Activated B cell treated with CpG ODN at 0.5 μM for 24 hours (primary cell): ENCODE results near the gene ARPP19. TPM values are rescaled to one million over a fixed set of nuclear protein-coding genes. Genes with fewer than 3 reads are reported as not detected.
"Not testable (repeated sequence)": the region's sequence is repeated elsewhere in the genome, so short reads cannot be mapped to it uniquely, and the experiment has no call there.

Source experiments
- ATAC-seq: fragments of 200-7000 bp; cut with Tn5 transposase; one replicate; pipeline ENCODE4 v1.10.0; 2021; ENCODE audit warnings: low read depth, mild to moderate bottlenecking, moderate library complexity
- CTCF ChIA-PET: fragments of 350-600 bp; sonication (Branson Sonifier 250); formaldehyde crosslinking; loops from one replicate; lab custom pipeline; 2021; ENCODE audit warnings: antibody characterized with exemption; lab: Charles Lee
- POLR2A ChIA-PET: fragments of 350-600 bp; sonication (Branson Sonifier 250); formaldehyde crosslinking; loops from one replicate; lab custom pipeline; 2021; ENCODE audit warnings: antibody characterized with exemption; lab: Charles Lee
- DNase-seq: peaks from one replicate; pipeline ENCODE4 v3.0.0; 2022
- H3K27ac Mint-ChIP-seq: one replicate; pipeline ENCODE4 v1.8.0; 2020; ENCODE audit warnings: mixed read lengths
- H3K27me3 Mint-ChIP-seq: one replicate; pipeline ENCODE4 v1.8.0; 2021; ENCODE audit warnings: mixed read lengths
- H3K36me3 Mint-ChIP-seq: one replicate; pipeline ENCODE4 v1.8.0; 2021; ENCODE audit warnings: low read depth, mixed read lengths
- H3K4me1 Mint-ChIP-seq: one replicate; pipeline ENCODE4 v1.8.0; 2021; ENCODE audit warnings: mixed read lengths
- H3K4me3 Mint-ChIP-seq: one replicate; pipeline ENCODE4 v1.8.0; 2020; ENCODE audit warnings: mild to moderate bottlenecking, mixed read lengths
- H3K9me3 Mint-ChIP-seq: one replicate; pipeline ENCODE4 v1.8.0; 2020; ENCODE audit warnings: mixed read lengths
- intact Hi-C: fragments of 100-400 bp; cut with micrococcal nuclease; formaldehyde crosslinking; loops from one replicate; pipeline ENCODE4 v1.15.1; 2024
- total RNA-seq: library from RNA; stranded (reverse); gene quantifications from 2 replicates; pipeline ENCODE4 v1.2.3, GENCODE V29; 2022
- TF ChIP-seq, protein P1 (sequence below): fragments of 200-600 bp; IDR thresholded peaks from one replicate; pipeline ENCODE4 v1.8.0; 2022; ENCODE audit warnings: antibody characterized with exemption, mild to moderate bottlenecking

ARPP19 gene
- total RNA-seq, 1 donor from 2014 or later, result 153 TPM

GRCh38 chr15:52558196-52558595 is 10.6 kb downstream of the ARPP19 start:
- Mint-ChIP-seq H3K36me3 (peaks cover 50% of the 10 kb centered on the region), H3K27ac (peak overlapping the region; percentile 65), H3K4me3 (no peak overlapping the region), H3K4me1 (peaks cover 55% of the 10 kb centered on the region), H3K9me3 (no peaks in the 10 kb centered on the region), H3K27me3 (no peaks in the 10 kb centered on the region)
- TF ChIP-seq, protein P1, sequence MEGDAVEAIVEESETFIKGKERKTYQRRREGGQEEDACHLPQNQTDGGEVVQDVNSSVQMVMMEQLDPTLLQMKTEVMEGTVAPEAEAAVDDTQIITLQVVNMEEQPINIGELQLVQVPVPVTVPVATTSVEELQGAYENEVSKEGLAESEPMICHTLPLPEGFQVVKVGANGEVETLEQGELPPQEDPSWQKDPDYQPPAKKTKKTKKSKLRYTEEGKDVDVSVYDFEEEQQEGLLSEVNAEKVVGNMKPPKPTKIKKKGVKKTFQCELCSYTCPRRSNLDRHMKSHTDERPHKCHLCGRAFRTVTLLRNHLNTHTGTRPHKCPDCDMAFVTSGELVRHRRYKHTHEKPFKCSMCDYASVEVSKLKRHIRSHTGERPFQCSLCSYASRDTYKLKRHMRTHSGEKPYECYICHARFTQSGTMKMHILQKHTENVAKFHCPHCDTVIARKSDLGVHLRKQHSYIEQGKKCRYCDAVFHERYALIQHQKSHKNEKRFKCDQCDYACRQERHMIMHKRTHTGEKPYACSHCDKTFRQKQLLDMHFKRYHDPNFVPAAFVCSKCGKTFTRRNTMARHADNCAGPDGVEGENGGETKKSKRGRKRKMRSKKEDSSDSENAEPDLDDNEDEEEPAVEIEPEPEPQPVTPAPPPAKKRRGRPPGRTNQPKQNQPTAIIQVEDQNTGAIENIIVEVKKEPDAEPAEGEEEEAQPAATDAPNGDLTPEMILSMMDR, result no peak
- POLR2A ChIA-PET, result interaction anchor here (0.6 to 2.9 kb wide), 7 partner anchors 9 to 302 kb away, joined by 3 to 11 read pairs (median 5); partner anchors contain the start of genes ARPP19 and MYO5A
- DNase-seq (no peak), ATAC-seq (peak; percentile 96)
- intact Hi-C loops, result loop anchor here (1.0 to 2.0 kb wide), 2 partner anchors 11 to 91 kb away; partner anchors contain the start of gene ARPP19
- CTCF ChIA-PET, result no interaction called here

DNA sequence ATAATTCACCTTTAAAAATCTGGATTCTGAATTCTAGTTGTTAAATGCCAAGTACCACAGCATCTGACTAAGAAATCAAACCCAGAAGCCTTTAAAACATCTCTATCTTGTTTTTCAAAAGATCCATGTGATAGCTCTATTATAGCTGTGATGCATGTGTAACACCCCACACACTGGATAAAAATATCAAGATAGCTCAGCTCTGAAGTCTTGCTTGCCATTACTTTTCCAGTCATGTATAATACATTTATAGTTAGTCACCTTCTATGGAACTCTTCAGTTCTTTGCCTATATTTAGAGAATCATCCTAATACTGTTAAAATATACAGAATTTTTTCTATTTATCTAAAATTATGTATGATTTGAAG is 11.6 kb downstream of the ARPP19 start:
- ATAC-seq (no peak), DNase-seq (no peak)
- ChIA-PET CTCF (no interaction called here), POLR2A (no interaction called here)
- no peaks in the 10 kb centered on the region for H3K9me3 Mint-ChIP-seq
- no peaks in the 10 kb centered on the region for H3K27me3 Mint-ChIP-seq
- intact Hi-C loops, result no loop called here
- H3K27ac Mint-ChIP-seq, result no peak overlapping the region
- H3K4me3 Mint-ChIP-seq, result no peak overlapping the region
- H3K36me3 Mint-ChIP-seq, result peaks cover 48% of the 10 kb centered on the region
- peaks cover 48% of the 10 kb centered on the region for H3K4me1 Mint-ChIP-seq
- TF ChIP-seq, protein P1, result no peak

DNA sequence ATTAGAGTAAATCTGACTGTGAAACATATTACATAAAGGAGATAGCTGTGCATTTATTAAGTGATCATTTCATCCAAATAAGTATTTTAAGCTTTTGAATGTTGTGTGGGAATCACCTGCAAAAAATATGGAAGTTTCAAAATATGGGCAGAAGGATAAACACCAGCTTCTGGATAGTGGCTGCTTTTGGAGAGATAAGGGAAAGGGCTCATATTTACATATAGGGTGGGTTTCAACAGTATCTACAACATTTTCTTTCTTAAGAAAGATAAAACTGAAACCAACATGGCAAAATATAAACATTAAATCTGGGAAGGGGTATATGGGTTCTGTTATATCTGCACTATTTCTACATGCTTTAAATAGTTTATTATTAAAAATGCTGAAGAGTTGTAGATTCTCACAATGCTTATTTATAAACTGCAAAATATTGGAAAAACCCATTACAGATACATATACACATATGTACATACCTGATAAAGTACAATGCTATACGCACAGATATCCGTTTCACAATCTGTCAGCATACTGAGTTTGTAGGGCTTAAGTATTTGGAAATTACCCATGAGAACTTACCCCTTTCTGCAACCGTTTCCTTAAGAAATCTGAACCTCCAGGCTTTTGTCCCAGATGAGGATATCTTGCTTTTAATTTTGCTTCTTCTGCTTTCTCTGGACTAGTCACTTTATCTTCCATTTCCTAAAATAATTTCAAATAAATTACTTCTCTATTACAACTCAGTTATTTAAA is 12.1 kb downstream of the ARPP19 start:
- ATAC-seq (no peak), DNase-seq (no peak)
- CTCF ChIA-PET, result no interaction called here
- Mint-ChIP-seq H3K4me3 (no peak overlapping the region), H3K27ac (no peak overlapping the region), H3K27me3 (no peaks in the 10 kb centered on the region), H3K36me3 (peaks cover 54% of the 10 kb centered on the region), H3K4me1 (peaks cover 48% of the 10 kb centered on the region), H3K9me3 (no peaks in the 10 kb centered on the region)
- POLR2A ChIA-PET, result no interaction called here
- intact Hi-C loops, result no loop called here
- TF ChIP-seq, protein P1, result no peak

DNA sequence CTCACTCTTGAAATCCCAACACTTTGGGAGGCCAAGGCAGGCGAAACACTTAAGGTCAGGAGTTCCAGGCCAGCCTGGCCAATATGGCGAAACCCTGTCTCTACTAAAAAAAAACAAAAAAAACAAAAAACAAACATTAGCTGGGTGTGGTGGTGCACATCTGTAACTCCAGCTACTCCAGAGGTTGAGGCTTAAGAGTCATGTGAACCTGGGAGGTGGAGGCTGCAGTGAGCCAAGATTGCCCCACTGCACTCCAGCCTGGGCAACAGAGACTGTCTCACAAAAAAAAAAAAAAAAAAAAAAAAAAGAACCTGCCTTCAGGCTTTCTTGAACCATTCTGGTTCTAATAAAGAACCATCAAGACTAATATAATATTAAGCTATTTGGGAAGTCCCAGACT is 16.5 kb downstream of the ARPP19 start:
- ChIA-PET POLR2A (interaction anchor here (0.7 kb wide), 2 partner anchors 67 to 177 kb away, joined by 11 to 14 read pairs; no protein-coding TSS in a partner anchor), CTCF (no interaction called here)
- DNase-seq (no peak), ATAC-seq (no peak)
- intact Hi-C loops, result no loop called here
- Mint-ChIP-seq H3K4me1 (peaks cover 16% of the 10 kb centered on the region), H3K9me3 (no peaks in the 10 kb centered on the region), H3K27ac (no peak overlapping the region), H3K27me3 (no peaks in the 10 kb centered on the region), H3K4me3 (no peak overlapping the region), H3K36me3 (peaks cover 69% of the 10 kb centered on the region)
- TF ChIP-seq, protein P1, result no peak

DNA sequence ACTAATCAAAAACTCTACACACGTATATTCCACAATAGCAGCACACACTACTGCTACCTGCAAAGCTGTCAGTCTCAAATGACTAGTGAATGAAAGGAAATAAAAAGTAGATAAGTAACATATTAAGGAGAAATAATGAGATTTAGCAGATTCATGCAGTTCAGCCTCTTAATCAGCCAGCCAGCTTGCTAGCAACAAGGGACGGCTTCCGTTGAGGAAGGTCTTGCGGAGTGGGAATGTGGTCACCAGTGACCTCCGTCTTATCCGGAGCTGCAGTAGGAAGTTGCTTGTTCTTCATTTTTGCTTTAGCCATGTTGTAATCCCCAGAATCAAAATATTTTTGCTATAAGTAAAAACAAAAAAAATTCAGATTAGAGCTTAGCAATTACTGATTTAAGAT is 17.1 kb downstream of the ARPP19 start:
- DNase-seq (no peak), ATAC-seq (no peak)
- no peak overlapping the region for H3K4me3 Mint-ChIP-seq
- H3K36me3 Mint-ChIP-seq, result peaks cover 71% of the 10 kb centered on the region
- POLR2A ChIA-PET, result no interaction called here
- TF ChIP-seq, protein P1, result no peak
- H3K27me3 Mint-ChIP-seq, result no peaks in the 10 kb centered on the region
- H3K9me3 Mint-ChIP-seq, result no peaks in the 10 kb centered on the region
- CTCF ChIA-PET, result no interaction called here
- H3K4me1 Mint-ChIP-seq, result peaks cover 16% of the 10 kb centered on the region
- no peak overlapping the region for H3K27ac Mint-ChIP-seq
- intact Hi-C loops, result no loop called here

GRCh38 chr15:52551186-52551585 is 17.6 kb downstream of the ARPP19 start:
- CTCF ChIA-PET, result interaction anchor here (1.8 kb wide), 1 partner anchor 185 kb away, joined by 4 read pairs; no protein-coding TSS in a partner anchor
- intact Hi-C loops, ATAC-seq, H3K4me3 Mint-ChIP-seq, POLR2A ChIA-PET, H3K27me3 Mint-ChIP-seq, H3K9me3 Mint-ChIP-seq, H3K27ac Mint-ChIP-seq, DNase-seq: not testable (repeated sequence)
- Mint-ChIP-seq H3K4me1 (peaks cover 14% of the 10 kb centered on the region), H3K36me3 (peaks cover 71% of the 10 kb centered on the region)
